Measurements from ENCODE around the gene PDE4A. TPM values are rescaled to one million over a fixed set of nuclear protein-coding genes. Genes with fewer than 3 reads are reported as not detected.
"Not testable (repeated sequence)": the region's sequence is repeated elsewhere in the genome, so short reads cannot be mapped to it uniquely, and the experiment has no call there.

Gene PDE4A
- polyA plus RNA-seq, 4 donors = 1.7 to 3.4 (median 2.7) TPM

DNA sequence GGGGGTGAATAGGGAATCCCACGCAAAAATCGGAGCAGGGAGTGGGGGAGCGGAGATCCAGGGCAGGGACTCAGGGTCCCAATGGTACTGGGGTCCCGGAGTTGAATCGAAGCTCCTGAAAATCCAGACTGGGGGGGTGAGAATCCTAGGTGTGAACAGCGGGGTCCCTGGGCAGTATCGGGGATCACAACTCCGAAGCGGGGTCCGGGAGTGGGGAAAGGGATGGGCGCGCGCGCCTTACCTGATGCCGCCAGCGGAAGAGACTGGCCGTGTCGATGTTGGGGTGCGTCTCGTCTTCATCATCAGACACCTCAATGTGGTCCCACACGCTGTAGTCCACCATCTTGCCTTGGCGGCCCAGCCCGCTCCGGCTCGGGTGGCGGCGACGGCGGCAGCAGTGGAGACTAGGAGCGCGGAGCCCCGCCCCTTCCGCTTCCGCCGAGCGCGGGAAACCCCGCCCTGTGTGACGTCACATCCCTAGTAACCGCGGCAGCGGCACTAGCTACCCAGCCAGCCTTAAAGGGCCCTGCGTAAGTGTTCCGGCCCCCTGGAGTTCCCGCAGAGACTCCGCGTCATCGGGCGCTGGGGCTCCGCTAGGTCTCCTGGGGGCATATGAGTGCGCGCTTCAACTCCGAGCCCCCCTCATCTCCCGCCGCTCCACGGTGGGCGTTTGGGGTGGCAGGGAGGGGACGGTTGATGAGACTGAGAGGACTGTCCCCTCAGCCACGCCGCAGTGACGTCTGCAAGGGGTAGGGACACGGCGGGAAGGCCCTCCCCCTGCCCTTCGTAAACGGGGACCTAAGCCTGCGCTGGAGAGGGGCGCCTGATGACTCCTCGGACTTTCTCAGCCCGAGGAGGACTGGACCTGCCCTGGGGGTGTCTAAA is 17.0 kb upstream of the PDE4A start, which contains the start of gene CDC37:
TSS of gene CDC37 (minus strand) at position 406 of the 885 bp plus-strand sequence. CDS start at position 343, 63 bp downstream.
- peak; percentile 89 to 99 (median 92) for DNase-seq (ENCODE audit: low read depth in 4 of 4, low spot score in 3 of 4)

DNA sequence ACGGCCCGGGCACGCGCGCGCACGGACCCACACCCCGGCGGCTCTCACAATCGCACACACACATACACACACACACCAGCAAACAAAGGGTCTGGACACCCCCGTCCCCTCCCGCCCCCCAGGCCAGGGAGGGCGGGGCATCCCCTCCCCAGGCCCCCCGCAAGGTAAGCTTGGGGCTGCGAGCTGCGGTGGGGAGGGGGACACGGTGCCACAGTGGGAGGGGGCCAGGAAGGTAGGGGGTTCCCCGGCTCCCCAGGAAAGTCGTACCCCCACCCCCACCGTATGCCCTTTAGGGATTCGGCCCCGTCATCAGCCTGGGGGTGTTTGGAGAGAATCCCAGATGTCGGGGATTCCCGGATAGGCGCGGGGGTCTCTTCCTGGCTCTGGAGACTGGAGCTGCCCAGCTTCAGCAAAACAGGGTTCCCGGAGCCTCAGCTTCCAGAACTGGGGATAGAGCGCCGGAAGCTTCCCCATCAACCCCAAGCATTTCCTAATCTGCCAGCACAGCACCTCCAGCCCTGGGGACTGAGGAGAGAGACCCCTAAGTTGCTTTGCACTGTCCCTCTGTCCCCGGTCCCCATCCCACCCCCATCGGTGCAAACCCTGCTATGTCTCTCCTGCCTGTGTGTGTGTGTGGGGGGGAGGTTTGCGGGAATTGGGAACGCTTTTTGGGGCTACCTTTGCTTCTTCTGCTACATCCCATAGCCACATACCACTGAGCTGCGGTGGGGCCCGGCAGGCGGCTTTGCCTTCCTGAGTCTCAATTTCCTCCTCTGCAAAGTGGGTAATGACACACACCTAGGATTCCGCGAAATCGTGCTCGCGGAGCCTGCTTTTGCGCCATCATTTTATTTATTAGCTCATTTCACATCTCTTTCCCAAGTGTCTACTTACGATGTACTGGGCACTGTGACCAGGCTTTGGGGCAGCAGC is 15.2 kb upstream of the PDE4A start:
- no peak for DNase-seq (ENCODE audit: low read depth in 4 of 4, low spot score in 3 of 4)

DNA sequence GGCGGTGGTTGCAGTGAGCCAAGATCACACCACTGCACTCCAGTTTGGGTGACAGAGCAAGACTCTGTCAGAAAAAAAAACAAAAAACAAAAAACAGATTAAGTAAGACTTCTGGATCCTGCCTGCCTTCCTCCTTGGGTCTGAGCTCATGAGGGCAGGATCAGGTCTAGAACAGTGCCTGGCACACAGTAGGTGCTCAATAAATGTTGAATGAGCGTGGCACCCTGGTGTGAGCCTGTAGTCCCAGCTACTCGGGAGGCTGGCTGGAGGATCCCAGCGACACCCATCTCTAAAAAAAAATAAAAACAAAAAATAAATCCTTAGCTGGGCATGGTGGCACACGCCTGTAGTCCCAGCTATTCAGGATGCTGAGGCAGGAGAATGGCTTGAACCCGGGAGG is 14.1 kb upstream of the PDE4A start:
- DNase-seq (ENCODE audit: low read depth in 4 of 4, low spot score in 3 of 4) = no peak

- no peak for DNase-seq (ENCODE audit: low read depth in 4 of 4, low spot score in 3 of 4)
These were observed 13.2 kb upstream of the PDE4A start for GRCh38 chr19:10407096-10407495.

- no peak for DNase-seq (ENCODE audit: low read depth in 4 of 4, low spot score in 3 of 4)
These were observed 11.6 kb upstream of the PDE4A start for GRCh38 chr19:10408511-10409283.

- DNase-seq (ENCODE audit: low read depth in 4 of 4, low spot score in 3 of 4) = not testable (repeated sequence)
These were observed 9.1 kb upstream of the PDE4A start for GRCh38 chr19:10411224-10411623.

- DNase-seq (ENCODE audit: low read depth in 4 of 4, low spot score in 3 of 4) = no peak
These were observed 7.9 kb upstream of the PDE4A start for GRCh38 chr19:10412257-10412977.

DNA sequence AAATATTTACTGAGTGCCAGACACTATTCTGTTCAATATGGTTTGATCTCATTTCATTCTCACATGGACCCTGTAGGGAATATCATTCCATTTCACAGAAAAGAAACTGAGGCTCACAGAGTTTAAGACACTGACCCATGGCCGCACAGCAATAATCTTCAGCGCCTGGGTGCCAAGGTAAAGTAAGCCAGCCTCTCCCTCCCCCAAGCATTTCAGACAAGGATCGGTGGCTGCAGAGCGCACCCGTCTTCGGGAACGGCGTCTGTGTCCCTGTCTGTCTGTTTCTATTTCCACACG is 4.3 kb upstream of the PDE4A start:
- DNase-seq (ENCODE audit: low read depth in 4 of 4, low spot score in 3 of 4) = no peak

GRCh38 chr19:10416380-10417257 is 3.7 kb upstream of the PDE4A start:
- DNase-seq (ENCODE audit: low read depth in 4 of 4, low spot score in 3 of 4) = no peak

GRCh38 chr19:10417541-10418234 is 2.6 kb upstream of the PDE4A start:
- DNase-seq (ENCODE audit: low read depth in 4 of 4, low spot score in 3 of 4) = no peak

- DNase-seq (ENCODE audit: low read depth in 4 of 4, low spot score in 3 of 4) = no peak
These were observed 2.2 kb upstream of the PDE4A start for GRCh38 chr19:10418235-10418484.

- DNase-seq (ENCODE audit: low read depth in 4 of 4, low spot score in 3 of 4) = no peak
These were observed 1.7 kb upstream of the PDE4A start for GRCh38 chr19:10418485-10419199.

GRCh38 chr19:10419200-10419645 is 1.1 kb upstream of the PDE4A start:
- no peak for DNase-seq (ENCODE audit: low read depth in 4 of 4, low spot score in 3 of 4)

DNA sequence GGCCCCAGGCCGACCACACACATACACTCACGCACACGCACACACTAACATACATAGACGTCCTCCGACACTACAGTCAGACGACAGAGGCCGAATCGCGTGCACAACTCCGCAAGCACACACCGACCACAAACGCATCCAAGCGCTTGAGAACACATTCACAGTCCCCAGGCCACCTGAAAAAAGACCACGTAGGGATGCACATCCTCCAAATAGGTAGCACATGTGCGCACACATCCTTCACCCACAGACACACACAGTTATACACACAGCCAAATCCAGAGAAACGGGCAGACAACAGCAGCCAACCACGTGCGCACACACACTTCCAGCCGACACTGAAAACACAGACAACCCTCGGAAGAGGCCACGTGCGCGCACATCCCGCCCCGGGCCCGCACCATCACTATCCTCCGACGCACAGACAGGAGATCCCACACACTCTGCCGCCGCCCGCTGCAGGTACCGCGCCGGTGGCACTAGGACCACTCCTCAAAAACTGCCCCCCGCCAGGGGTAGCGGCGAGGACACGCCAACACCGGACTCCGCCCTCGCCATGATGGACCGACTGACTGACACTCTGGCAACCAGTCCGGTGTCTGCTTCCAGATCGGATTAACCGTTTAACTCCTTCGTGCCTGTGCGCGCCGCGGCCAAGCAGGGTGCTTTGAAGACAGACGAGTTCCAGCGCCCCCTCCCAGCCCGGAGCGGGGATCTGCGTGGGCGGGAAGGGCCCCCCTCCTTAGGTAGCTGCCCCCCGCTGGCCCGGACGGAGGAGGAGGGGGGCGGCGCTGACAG is 493 bp upstream of the PDE4A start:
- no peak for DNase-seq (ENCODE audit: low read depth in 4 of 4, low spot score in 3 of 4)

- DNase-seq (ENCODE audit: low read depth in 4 of 4, low spot score in 3 of 4) = no peak
These were observed 1.1 kb downstream of the PDE4A start for GRCh38 chr19:10421240-10422045.

DNA sequence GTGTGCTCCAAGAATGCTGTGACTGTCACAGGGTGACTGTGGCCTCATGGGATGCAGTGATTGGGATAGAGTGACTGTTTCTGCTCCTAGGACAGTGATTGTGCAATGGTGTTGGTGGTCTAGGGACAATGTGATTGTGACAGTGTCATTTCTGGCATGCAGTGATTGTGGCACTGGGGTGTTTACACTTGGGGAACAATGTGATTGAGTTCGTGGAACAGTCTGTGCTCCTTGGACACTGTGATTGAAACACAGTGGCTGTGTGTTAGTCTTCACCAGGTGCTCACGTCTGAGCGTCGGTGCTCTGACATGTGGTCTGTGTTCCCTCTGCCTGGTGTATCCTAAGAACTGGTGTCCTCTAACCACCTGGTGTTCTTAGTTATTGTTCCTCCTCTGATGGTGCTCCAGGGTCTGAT is 1.7 kb downstream of the PDE4A start:
- no peak for DNase-seq (ENCODE audit: low read depth in 4 of 4, low spot score in 3 of 4)
